GM23338 (cell line): ENCODE results near the gene PIM1. TPM values are rescaled to one million over a fixed set of nuclear protein-coding genes. Genes with fewer than 3 reads are reported as not detected.

ENCODE experiments used
- ATAC-seq: fragments of 200-7000 bp; cut with Tn5 transposase; 3 replicates; pipeline ENCODE4 v1.9.1; 2020
- DNase-seq: peaks from one replicate; pipeline ENCODE4 v3.0.0-alpha.2; 2015; ENCODE audit warnings: low spot score
- H2AFZ ChIP-seq: fragments of 200-600 bp; sonication (generic); 2 replicates; pipeline ENCODE4 v1.8.0; 2016; ENCODE audit warnings: antibody characterized with exemption, mild to moderate bottlenecking, moderate library complexity
- H3F3A ChIP-seq: fragments of 200-600 bp; sonication (generic); replicated peaks from 2 replicates; pipeline ENCODE4 v1.8.0; 2017; ENCODE audit warnings: antibody characterized with exemption, mixed run types, low read depth
- H3K27ac ChIP-seq: fragments of 200-600 bp; sonication (generic); 2 replicates; pipeline ENCODE4 v1.6.1; 2016; ENCODE audit warnings: low read depth
- H3K27me3 ChIP-seq: fragments of 200-600 bp; sonication (generic); 2 replicates; pipeline ENCODE4 v1.8.0; 2016; ENCODE audit warnings: mild to moderate bottlenecking, mixed run types, moderate library complexity; ENCODE audit not compliant: insufficient read depth
- H3K36me3 ChIP-seq: fragments of 200-600 bp; sonication (generic); 2 replicates; pipeline ENCODE4 v1.8.0; 2016; ENCODE audit warnings: mild to moderate bottlenecking; ENCODE audit not compliant: insufficient read depth
- H3K4me1 ChIP-seq: fragments of 200-600 bp; sonication (generic); 2 replicates; pipeline ENCODE4 v1.8.0; 2016; ENCODE audit warnings: mild to moderate bottlenecking, moderate library complexity; ENCODE audit not compliant: insufficient read depth
- H3K4me2 ChIP-seq: fragments of 200-600 bp; sonication (generic); 2 replicates; pipeline ENCODE4 v1.7.1; 2017; ENCODE audit warnings: mixed run types
- H3K4me3 ChIP-seq: fragments of 200-600 bp; sonication (generic); 2 replicates; pipeline ENCODE4 v1.6.1; 2016; ENCODE audit warnings: mixed run types
- H3K79me2 ChIP-seq: fragments of 200-600 bp; sonication (generic); replicated peaks from 2 replicates; pipeline ENCODE4 v1.8.0; 2017; ENCODE audit warnings: mild to moderate bottlenecking; ENCODE audit not compliant: insufficient read depth
- H3K9me2 ChIP-seq: fragments of 200-600 bp; sonication (generic); 2 replicates; pipeline ENCODE4 v1.8.0; 2017; ENCODE audit not compliant: insufficient read depth
- H4K20me1 ChIP-seq: fragments of 200-600 bp; sonication (generic); replicated peaks from 2 replicates; pipeline ENCODE4 v1.8.0; 2017; ENCODE audit warnings: mild to moderate bottlenecking; ENCODE audit not compliant: insufficient read depth
- H3K27ac Mint-ChIP-seq: 2 replicates; pipeline ENCODE4 v1.8.0; 2020; ENCODE audit warnings: inconsistent platforms, mild to moderate bottlenecking, moderate library complexity, mixed read lengths
- H3K27me3 Mint-ChIP-seq: 3 replicates; pipeline ENCODE4 v1.8.0; 2022; ENCODE audit warnings: low read depth, mild to moderate bottlenecking, moderate library complexity, mixed read lengths, inconsistent platforms; ENCODE audit not compliant: insufficient read depth, poor library complexity
- H3K36me3 Mint-ChIP-seq: 3 replicates; pipeline ENCODE4 v1.8.0; 2021; ENCODE audit warnings: low read depth, mild to moderate bottlenecking, inconsistent platforms, moderate library complexity, mixed read lengths
- H3K4me1 Mint-ChIP-seq: 3 replicates; pipeline ENCODE4 v1.8.0; 2020; ENCODE audit warnings: mild to moderate bottlenecking, inconsistent platforms, mixed read lengths
- H3K4me3 Mint-ChIP-seq: 3 replicates; pipeline ENCODE4 v1.8.0; 2021; ENCODE audit warnings: moderate library complexity, mild to moderate bottlenecking, inconsistent platforms, mixed read lengths
- H3K9me3 Mint-ChIP-seq: 3 replicates; pipeline ENCODE4 v1.8.0; 2020; ENCODE audit warnings: moderate library complexity, mild to moderate bottlenecking, inconsistent platforms, mixed read lengths
- CREB1 ChIP-seq: fragments of 250-450 bp; sonication (Bioruptor Pico); IDR thresholded peaks from 2 replicates; pipeline ENCODE4 v1.5.0; 2020; ENCODE audit warnings: low read depth, mild to moderate bottlenecking, moderate library complexity
- EZH2 ChIP-seq: fragments of 200-600 bp; sonication (generic); IDR thresholded peaks from one replicate; pipeline ENCODE4 v1.8.0; 2017; ENCODE audit warnings: antibody characterized with exemption, mild to moderate bottlenecking, low read depth; ENCODE audit not compliant: unreplicated experiment
- EZH2phosphoT487 ChIP-seq: fragments of 200-600 bp; sonication (generic); IDR thresholded peaks from one replicate; pipeline ENCODE4 v1.8.1; 2018; ENCODE audit warnings: antibody characterized with exemption; ENCODE audit not compliant: unreplicated experiment
- JUNB ChIP-seq: IDR thresholded peaks from one replicate; pipeline ENCODE4 v1.6.1; 2016; ENCODE audit warnings: antibody characterized with exemption; ENCODE audit not compliant: unreplicated experiment
- POLR2AphosphoS5 ChIP-seq: IDR thresholded peaks from 2 replicates; pipeline ENCODE4 v1.6.1; 2016; ENCODE audit warnings: antibody characterized with exemption, low read depth
- STAT1 ChIP-seq: IDR thresholded peaks from one replicate; pipeline ENCODE4 v1.6.1; 2016; ENCODE audit warnings: antibody characterized with exemption; ENCODE audit not compliant: unreplicated experiment
- ZNF114 ChIP-seq: fragments of 250-450 bp; sonication (Bioruptor Pico); IDR thresholded peaks from 2 replicates; pipeline ENCODE4 v1.5.0; 2020; ENCODE audit warnings: mild to moderate bottlenecking, moderate library complexity
- ZNF331 ChIP-seq: fragments of 250-450 bp; sonication (Bioruptor Pico); IDR thresholded peaks from 2 replicates; pipeline ENCODE4 v1.5.0; 2020; ENCODE audit warnings: low read depth, mild to moderate bottlenecking, moderate library complexity
- polyA plus RNA-seq: library from polyadenylated mRNA; unstranded; fragments of >200 nt; fragmentation: Nextera tagmentation; extraction: Ambion mirVana; gene quantifications from 2 replicates; pipeline ENCODE4 v1.2.1, GENCODE V29; 2016
- total RNA-seq: library from RNA; depleted of rRNA; stranded (reverse); fragments of >200 nt; shearing (Covaris generic); gene quantifications from 2 replicates; pipeline ENCODE4 v1.2.3, GENCODE V29; 2014
- TF ChIP-seq, protein P1 (sequence below): IDR thresholded peaks from one replicate; pipeline ENCODE4 v1.6.1; 2018; ENCODE audit warnings: antibody characterized with exemption; ENCODE audit not compliant: unreplicated experiment
- TF ChIP-seq, protein P2 (sequence below), 2 experiments: fragments of 200-600 bp in 1 of 2; sonication (generic) in 1 of 2; conservative IDR thresholded peaks; 2 replicates each; pipeline versions ENCODE4 v1.5.1 to v1.6.1; 2016 to 2017; ENCODE audit warnings: antibody characterized with exemption in 2 of 2, low read depth in 2 of 2, mild to moderate bottlenecking in 2 of 2, moderate library complexity in 1 of 2
- TF ChIP-seq, protein P3 (sequence below): IDR thresholded peaks from 2 replicates; pipeline ENCODE4 v1.6.1; 2016; ENCODE audit warnings: antibody characterized with exemption

PIM1 gene
- total and polyA plus RNA-seq, 2 experiments from 2014 or later: 46.0 to 74.2 TPM

DNA sequence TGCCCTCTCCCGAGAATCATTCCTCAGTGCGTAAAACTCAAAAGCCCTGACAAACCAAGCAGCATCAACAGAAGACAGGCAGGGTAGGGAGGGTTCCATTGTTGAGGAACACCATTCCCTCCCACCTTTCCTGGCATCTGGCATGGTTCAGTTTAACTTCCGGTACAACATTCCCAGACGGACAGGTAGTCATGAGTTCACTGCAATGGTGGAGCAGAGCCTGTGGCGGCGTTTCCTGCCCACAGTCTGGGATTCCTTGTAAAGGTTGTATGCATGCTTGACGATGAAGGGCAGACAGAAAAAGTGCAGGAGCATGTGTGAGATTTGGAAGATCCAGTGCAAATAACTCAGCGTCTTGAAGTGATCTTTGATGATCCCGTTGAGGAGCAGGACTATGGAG is 42.3 kb downstream of the PIM1 start (continued):
- TF ChIP-seq CREB1 (CRISPR knock-in tag) (no peak), JUNB (no peak), STAT1 (no peak), EZH2 (no peak), ZNF331 (CRISPR knock-in tag) (no peak), POLR2AphosphoS5 (no peak), ZNF114 (CRISPR knock-in tag) (no peak)
- TF ChIP-seq, protein P1, sequence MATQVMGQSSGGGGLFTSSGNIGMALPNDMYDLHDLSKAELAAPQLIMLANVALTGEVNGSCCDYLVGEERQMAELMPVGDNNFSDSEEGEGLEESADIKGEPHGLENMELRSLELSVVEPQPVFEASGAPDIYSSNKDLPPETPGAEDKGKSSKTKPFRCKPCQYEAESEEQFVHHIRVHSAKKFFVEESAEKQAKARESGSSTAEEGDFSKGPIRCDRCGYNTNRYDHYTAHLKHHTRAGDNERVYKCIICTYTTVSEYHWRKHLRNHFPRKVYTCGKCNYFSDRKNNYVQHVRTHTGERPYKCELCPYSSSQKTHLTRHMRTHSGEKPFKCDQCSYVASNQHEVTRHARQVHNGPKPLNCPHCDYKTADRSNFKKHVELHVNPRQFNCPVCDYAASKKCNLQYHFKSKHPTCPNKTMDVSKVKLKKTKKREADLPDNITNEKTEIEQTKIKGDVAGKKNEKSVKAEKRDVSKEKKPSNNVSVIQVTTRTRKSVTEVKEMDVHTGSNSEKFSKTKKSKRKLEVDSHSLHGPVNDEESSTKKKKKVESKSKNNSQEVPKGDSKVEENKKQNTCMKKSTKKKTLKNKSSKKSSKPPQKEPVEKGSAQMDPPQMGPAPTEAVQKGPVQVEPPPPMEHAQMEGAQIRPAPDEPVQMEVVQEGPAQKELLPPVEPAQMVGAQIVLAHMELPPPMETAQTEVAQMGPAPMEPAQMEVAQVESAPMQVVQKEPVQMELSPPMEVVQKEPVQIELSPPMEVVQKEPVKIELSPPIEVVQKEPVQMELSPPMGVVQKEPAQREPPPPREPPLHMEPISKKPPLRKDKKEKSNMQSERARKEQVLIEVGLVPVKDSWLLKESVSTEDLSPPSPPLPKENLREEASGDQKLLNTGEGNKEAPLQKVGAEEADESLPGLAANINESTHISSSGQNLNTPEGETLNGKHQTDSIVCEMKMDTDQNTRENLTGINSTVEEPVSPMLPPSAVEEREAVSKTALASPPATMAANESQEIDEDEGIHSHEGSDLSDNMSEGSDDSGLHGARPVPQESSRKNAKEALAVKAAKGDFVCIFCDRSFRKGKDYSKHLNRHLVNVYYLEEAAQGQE: no peak
- TF ChIP-seq, protein P2, sequence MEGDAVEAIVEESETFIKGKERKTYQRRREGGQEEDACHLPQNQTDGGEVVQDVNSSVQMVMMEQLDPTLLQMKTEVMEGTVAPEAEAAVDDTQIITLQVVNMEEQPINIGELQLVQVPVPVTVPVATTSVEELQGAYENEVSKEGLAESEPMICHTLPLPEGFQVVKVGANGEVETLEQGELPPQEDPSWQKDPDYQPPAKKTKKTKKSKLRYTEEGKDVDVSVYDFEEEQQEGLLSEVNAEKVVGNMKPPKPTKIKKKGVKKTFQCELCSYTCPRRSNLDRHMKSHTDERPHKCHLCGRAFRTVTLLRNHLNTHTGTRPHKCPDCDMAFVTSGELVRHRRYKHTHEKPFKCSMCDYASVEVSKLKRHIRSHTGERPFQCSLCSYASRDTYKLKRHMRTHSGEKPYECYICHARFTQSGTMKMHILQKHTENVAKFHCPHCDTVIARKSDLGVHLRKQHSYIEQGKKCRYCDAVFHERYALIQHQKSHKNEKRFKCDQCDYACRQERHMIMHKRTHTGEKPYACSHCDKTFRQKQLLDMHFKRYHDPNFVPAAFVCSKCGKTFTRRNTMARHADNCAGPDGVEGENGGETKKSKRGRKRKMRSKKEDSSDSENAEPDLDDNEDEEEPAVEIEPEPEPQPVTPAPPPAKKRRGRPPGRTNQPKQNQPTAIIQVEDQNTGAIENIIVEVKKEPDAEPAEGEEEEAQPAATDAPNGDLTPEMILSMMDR (conservative IDR thresholded peaks at IDR 0.05; ENCODE audit: low read depth in 2 of 2): no peak
- TF ChIP-seq, protein P3, sequence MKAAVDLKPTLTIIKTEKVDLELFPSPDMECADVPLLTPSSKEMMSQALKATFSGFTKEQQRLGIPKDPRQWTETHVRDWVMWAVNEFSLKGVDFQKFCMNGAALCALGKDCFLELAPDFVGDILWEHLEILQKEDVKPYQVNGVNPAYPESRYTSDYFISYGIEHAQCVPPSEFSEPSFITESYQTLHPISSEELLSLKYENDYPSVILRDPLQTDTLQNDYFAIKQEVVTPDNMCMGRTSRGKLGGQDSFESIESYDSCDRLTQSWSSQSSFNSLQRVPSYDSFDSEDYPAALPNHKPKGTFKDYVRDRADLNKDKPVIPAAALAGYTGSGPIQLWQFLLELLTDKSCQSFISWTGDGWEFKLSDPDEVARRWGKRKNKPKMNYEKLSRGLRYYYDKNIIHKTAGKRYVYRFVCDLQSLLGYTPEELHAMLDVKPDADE: no peak

DNA sequence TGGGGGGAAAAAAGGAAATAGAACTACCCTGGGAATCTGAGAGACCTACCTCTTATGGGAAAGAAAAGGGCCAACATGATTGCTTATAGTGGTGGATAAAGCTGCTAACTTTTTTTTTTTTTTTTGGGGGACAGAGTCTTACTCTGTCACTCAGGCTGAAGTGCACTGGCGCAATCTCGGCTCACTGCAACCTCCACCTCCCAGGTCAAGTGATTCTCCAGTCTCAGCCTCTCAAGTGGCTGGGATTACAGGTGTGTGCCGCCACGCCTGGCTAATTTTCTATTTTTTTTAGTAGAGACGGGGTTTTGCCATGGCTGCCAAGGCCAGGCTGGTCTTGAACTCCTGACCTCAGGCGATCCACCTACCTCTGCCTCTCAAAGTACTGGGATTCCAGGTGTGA is 48.1 kb downstream of the PIM1 start:
- no peak overlapping the region for H3K4me3 Mint-ChIP-seq

More for the DNA sequence above, 48.1 kb downstream of the PIM1 start:
- no peaks in the 10 kb centered on the region for H3K27me3 ChIP-seq
- H2AFZ ChIP-seq: no peak overlapping the region
- H3K4me2 ChIP-seq: no peak overlapping the region
- DNase-seq (no peak), ATAC-seq (no peak)
- no peaks in the 10 kb centered on the region for H3K36me3 ChIP-seq
- H3K4me1 ChIP-seq: peaks cover 11% of the 10 kb centered on the region
- peaks cover 5% of the 10 kb centered on the region for H3K27me3 Mint-ChIP-seq
- no peaks in the 10 kb centered on the region for H3K36me3 Mint-ChIP-seq
- peaks cover 9% of the 10 kb centered on the region for H3K4me1 Mint-ChIP-seq
- H3K4me3 ChIP-seq: no peak overlapping the region
- H3K27ac Mint-ChIP-seq: no peak overlapping the region
- TF ChIP-seq ZNF331 (CRISPR knock-in tag) (no peak), EZH2phosphoT487 (no peak), STAT1 (no peak), JUNB (no peak), POLR2AphosphoS5 (no peak)
- H3K9me3 Mint-ChIP-seq: no peaks in the 10 kb centered on the region
- no peaks in the 10 kb centered on the region for H4K20me1 ChIP-seq
- H3F3A ChIP-seq: peaks cover 16% of the 10 kb centered on the region
- no peaks in the 10 kb centered on the region for H3K79me2 ChIP-seq
- H3K27ac ChIP-seq: no peak overlapping the region
- H3K9me2 ChIP-seq: no peaks in the 10 kb centered on the region
